Esophagus mucosa (tissue), 1 donor: Measurements from ENCODE around the gene SULT1C2. TPM values are rescaled to one million over a fixed set of nuclear protein-coding genes. Genes with fewer than 3 reads are reported as not detected.
"Not testable (repeated sequence)": the region's sequence is repeated elsewhere in the genome, so short reads cannot be mapped to it uniquely, and the experiment has no call there.

Experiments
- ATAC-seq: fragments of 200-7000 bp; cut with Tn5 transposase; one replicate; pipeline ENCODE4 v1.9.1; 2020
- total RNA-seq: library from RNA; stranded (reverse); gene quantifications from one replicate; pipeline ENCODE4 v1.2.4, GENCODE V29; 2023
- donor health status: DM: yes; HTN: yes; CAD: no.

Gene SULT1C2
- not detected for total RNA-seq

DNA sequence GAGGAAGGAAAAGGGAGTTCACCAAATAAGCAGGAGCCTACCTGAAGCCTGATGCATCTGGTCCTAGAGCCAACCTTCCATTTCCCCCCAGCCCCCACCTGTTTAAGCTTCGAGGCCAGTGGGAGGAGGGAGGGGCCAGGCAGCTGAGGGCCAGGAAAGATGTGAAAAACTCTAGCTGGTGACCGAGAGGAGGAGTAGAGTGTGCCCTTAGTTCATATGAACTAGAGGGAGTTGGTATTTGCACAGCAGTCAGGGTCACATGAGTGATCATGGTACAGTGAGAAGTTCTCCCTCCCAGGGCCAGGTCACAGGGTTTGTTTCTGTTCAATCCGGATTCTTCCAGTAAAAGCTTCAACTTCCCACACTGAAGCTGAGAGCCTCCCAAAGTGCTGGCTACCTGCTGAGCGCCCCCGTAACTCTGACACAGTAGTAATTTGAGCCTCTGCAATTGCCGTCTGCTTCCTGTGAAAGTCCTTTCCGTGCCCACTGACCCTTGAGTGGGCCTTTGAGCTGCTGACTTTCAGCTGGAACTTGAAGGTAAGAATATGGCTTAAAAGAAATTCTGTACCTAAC is at the start of gene SULT1C2:
SULT1C2 (plus strand) TSS at position 362 of the 573 bp plus-strand sequence. CDS start 4,773 bp downstream, outside the sequence.
- no peak for ATAC-seq

DNA sequence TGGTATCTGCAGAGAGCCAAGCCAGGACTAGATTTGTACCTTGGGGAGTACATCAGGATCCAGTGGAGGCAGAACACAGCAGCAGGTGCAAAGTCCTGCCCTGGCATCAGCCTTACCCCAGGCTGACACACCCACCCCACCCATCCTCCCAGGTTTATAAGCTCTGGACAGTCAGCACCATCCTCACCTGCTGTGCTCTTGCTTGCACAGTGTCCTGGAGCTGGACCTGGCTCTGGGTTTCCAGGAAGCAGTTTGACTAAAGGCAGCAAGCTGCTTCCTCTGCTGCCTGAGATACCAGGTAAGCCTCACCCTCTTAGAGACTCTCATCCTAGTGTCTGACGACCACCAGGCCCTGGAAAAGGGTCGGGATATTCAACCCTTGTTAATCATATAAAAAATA is 48.9 kb upstream of the SULT1C2 start, which contains the start of gene SULT1C3:
SULT1C3 (plus strand) TSS at position 183 of the 400 bp plus-strand sequence. CDS start 7,227 bp downstream, outside the sequence.
- no peak for ATAC-seq

DNA sequence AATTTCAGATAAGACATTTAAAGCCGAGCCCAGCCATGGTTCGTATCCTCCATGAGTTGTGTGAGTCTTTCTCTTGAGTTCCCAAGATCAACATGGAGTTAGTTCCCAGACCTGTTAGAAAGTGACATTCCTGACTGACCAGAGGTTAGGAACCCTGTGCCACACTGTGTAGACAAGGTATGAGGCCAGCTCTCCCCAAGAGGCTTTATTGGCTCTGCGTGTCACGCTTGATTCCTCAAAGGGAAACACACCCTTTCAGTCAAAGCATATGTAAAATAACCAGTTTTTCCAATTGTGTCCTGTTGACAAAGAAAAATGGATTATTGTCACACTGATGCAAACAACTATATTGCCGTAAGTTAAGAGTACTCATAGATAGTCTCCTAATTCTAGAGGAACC is 47.7 kb upstream of the SULT1C2 start:
- peak; percentile 89 for ATAC-seq

DNA sequence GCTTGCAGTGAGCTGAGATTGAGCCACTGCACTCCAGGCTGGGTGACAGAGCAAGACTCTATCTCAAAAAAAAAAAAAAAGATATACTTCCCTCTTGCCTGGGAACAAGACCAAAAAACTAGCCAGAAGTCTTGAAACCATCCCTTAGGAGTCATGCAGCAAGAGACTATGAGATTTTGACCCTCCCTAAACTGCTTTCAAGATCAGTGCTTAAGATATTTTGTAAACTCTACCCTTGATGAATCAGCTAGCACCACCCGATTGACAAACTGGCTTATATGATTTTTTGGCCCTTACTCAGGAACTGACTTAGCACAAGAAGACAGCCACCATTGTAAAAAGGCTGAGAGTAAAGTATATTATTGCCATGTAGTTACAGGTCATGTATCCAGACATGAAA is 45.1 kb upstream of the SULT1C2 start:
- ATAC-seq, result peak; percentile 89

DNA sequence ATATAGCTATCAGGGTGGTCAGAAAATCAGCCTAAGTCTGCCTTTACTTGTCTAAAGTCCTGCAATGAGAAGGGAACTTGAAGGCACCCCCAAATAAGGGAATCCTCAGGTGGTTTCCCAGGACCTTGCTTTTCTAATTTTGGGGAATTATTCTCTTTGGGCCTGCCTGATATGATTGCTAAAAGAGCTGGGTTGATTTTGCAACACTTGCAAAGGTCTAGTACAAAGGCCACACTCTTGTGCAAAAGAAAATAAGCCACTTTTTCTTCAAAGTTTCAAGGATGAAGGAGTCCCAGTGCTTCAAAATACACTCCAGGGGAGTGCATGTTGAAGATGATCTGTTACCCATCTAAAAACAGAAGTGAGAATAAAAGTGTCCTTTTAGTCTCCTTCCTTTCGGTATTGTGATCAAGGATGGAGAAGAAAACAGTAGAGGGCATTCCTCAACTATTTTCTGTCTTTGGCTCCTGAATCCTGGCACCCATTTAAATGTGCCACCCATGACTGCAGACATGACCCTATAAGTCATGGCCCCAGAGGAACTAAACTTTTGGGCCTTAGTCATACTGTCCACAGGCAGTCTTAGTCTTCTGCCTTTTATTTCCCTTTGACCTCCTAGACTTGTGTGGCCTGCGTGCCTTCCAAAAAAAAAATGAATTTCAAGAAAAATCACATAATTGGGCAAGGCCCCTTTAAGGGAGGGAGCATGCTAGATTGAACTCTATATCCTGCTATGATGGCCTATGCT is 43.9 kb upstream of the SULT1C2 start:
- no peak for ATAC-seq

DNA sequence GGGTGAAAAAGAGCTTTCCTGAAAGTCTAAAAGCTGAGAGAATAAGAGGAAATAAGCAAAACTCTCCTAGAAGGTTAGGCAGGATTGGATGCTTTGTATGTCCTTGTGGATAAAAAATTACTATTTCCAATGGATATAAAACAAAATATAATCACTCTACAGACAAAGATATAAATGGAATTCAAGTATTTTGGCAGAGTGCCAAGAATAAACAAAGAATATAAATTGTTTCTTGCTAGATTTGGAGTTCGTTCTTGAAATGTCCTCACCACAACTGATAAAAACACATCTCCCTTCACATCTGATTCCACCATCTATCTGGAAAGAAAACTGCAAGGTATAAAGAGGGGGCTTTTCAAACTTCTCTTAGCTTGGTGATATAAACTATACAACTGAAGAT is 35.6 kb upstream of the SULT1C2 start:
- no peak for ATAC-seq

DNA sequence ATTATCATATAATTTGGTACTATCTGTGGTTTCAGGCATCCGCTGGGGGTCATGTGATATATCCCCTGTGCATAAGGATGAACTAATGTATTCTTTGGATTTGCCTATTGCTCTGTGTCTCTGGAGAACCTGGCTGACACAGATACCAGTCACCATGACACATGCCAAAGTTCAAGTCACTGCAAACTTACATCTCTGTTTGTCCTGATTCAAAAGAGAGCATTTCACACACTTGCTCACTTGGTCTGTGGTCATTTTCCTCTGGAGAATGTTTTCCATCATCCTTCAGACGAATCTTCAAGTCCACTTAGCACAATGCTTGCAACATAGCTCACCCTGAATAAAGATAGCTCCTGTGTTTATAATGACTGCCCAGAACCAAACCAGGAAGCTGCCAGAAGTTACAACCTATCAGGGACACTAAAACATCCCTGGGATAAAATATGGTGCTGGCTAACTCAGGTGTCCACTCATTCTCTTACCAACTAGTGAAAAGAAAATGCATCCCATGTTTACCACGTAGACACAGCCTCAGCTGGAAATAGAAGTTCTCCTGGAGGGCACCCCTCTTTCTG is 30.9 kb upstream of the SULT1C2 start:
- ATAC-seq, result no peak

DNA sequence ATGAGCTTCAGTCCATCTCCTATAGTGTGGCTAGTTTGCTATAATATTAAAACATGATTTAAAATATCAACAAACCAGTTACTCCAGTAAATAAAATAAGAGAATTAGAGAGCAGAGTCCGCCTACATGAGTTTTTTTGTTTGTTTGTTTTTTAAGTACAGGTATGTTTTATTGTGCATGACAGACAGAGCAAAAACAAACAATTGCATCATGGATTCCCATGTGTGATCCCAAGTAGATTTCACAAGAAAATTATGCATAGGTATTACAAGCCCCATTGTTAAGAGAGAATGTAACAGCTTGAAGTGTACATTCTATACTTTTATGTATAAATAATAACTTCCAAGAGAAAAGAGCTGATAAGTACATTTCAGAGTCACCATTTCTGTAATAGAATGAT is 27.9 kb upstream of the SULT1C2 start:
- ATAC-seq, result no peak

DNA sequence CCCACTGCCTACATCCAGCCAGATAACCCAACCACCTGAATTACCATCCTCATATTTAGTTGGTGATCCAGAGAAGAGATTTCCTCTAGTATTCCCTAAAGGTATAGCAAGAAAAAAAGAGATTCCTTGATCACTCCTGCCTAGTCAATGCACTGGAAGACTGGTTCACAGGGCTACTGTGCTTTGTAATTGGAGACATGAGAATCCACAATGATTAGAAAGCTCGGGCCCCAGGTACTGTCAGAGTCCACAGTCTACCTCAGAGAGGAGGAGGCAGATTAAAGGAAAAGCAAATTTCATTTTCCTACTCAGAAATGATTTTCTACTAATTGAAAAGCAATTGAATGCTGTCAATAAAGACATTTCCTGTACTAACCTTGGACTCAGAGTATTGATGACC is 26.7 kb upstream of the SULT1C2 start:
- no peak for ATAC-seq

DNA sequence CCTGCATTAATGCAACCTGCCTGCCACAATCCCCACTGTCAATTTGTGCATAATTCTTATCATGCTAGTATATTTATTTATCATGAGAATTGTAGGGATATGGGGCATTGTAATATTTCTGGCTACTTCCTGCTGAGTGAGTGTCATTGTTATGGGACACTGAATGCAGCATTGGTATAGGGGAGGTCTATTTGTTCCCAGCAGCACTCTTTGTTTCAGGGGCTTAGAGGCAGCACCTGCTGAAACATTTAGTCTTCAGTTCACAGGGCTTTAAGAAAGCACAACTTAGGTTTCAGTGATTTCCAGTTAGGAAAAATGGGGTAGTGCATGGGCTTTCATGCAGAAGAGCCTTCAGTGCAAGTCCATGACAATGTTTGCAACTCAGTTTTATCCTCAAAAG is 25.3 kb upstream of the SULT1C2 start:
- no peak for ATAC-seq

DNA sequence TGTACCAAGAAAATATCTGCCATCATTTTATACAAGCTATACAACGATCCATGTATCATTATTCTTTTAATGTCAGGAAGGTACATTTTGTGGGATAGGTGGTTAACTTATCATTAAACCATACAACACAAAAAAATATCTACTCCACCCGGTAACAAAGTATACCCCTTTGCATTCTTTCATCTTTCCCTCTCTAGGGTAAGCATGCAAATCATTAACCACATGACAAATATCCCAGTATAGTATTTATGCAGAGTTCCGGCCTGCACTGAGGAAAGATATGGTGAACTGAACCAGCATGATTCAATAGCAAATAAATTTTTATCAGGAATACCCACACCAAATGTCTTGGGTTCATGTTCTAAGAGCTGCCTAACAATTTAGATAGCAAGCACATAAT is 22.5 kb upstream of the SULT1C2 start:
- ATAC-seq, result no peak

DNA sequence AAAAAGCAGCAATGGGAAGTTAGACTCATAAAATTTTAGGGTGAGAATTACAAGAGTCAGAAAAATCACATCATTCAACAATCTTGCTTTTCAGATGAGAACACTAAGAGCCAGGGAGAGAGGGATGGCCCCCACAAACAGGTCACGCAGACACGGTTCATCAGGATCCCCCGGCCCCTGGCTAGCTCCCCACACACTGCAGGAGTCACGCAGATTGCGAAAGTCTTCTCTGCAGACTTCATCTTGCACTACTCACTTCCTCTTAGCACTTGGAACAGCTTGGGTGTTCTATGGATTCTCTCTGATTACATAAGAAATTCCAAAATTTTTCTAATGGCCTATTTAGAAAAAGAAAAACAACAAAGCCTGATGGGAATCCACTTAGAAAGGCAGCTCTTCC is 21.6 kb upstream of the SULT1C2 start:
- no peak for ATAC-seq

DNA sequence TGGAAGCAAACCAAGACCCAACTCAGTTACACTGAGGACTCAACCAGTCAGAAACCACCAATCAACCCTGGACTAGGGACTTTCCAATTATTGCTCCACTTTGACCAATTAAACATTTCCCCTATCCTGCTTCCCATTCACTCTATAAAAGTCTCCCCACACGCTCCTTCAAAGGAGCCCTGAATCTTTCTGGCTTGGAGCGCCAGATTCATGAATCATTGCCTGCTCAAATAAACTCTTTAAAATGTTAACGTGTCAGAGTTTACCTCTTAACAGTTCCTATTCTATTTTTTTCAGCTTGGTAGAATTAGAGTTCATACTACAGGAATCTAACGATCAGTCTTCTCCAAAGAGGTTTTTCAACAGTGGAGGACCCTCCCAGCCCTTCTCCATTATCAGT is 20.7 kb upstream of the SULT1C2 start:
- ATAC-seq, result peak; percentile 51

DNA sequence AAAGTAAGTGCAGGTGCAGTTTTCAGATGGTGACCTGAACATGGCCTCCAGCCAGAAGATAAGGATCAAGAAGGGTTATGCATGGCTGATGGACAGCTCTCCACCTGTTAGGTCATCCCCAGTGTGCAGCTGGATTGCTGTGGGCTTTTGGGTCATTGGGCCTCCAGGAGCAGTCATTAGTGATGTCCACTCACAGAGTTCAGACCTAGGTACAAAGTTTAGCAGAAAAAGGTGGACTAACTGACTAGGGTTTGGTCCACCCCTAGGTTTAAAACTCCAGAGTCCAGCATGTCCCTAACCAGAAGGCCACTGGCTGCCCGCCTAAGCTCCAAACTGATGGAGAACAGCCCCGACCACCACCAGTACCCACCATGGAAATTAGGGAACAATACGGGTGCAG is 18.3 kb upstream of the SULT1C2 start:
- no peak for ATAC-seq

DNA sequence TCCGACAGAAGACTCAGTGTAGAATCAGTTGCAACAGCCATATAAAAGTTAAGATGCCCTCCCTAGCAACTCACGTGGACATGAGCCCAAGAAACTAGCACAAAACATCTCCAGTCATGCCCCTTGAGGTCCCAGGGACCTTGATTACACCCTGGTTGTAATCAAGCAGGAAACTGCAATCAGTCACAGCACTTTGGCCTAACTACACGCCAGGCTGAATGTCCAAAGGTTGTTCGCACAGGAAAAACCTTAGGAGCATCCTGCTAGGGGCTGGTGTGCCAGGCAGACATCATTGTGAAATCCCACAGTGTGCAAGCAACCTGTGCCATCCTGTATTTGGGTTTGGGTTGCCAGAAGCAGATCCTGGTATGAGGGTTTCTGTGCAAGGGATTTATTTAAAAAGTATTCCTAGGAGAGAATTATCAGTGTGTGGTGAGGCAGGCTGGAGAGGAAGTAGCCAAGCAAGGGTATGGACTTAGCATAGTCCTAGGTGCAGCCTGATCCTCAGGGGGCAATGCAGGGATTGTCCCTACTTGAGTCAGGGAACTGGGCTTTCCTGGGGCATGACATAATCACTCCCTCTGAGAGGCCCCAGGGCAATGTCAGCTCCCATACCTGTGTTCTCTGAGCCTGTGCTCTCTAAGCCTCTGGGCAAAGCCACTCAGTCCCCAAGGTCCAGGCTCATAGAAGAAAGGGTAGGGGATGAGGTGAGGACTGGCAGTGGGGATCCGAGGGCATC is 17.8 kb upstream of the SULT1C2 start:
- ATAC-seq, result peak; percentile 44

DNA sequence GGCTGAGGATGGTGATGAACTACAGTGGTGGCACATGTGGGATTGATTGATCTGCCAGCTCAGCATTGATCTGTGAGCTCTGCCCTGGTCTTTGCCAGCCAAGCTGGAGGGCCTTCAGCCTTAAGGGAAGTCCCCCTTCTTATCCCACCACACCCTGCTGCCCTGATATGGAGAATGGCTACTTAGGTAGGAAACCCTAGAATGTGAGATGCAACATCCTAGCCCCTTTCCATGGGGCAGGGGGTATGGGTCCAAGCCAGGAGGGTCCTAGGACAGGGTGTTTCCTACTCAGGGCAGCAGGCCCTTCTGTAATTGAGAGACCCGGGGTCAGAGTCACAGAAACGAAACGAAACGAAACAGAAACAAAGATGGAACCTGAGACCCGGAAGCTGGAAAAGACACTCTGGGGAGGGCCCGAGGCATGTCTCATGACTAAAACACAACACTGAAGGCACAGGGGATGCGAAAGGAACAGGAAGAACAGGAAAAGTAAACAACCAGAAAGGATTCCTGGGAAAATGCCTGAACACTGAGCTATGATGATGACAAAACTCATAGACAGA is 16.9 kb upstream of the SULT1C2 start:
- ATAC-seq, result no peak

DNA sequence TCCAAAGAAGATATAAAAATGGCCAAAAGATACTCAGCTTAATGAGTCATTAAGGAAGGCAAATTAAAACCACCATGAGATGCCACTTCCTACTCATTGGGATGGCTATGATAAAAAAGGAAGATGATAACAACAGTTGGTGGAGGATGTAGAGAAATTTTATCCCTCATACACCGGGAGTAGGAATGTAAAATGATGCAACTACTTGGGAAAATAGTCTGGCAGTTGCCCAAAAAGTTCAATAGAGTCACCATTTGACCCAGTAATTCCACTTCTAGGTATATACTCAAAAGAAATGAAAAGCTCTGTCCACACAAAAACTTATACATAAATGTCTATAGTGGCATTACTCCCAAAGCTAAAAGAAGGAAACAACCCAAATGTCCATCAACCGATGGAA is 10.1 kb upstream of the SULT1C2 start:
- no peak for ATAC-seq

DNA sequence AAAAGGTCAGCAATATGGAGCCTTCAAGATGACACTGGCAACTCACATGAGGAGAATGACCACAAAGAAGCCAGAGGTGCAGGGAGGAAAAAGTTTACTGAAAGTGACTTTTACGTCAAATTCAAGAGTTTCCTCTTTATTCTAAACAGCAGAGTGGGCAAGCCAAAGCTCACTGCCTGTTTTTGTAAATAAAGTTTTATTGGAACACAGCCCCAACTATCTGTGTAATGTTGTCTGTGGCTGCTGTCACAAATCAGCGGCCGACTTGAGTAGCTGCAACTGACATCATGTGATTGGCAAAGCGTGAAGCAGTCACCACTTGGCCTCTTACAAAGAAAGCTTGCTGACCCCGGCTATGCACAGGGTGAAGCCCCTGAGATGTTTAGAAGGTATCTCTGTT is 9.2 kb upstream of the SULT1C2 start:
- ATAC-seq, result no peak

DNA sequence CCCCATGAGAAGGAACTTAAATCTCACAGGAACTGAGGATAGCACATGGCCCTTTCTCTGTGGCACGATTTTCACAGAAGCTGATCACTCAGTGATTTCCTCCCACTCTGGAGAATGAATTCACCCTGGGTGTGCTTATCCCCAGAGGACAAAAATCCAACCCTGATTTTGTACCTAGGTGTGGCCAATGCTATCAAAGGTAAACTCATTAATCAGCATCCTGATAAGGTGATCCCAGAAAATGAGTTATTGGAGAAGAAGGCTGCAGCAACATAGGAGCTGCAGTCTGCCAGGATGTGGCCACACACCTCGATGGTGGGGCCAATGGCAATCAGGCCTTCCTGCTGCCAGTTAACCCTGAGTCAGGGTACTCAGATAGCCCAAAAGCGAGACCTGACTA is 8.2 kb upstream of the SULT1C2 start:
- ATAC-seq, result no peak

DNA sequence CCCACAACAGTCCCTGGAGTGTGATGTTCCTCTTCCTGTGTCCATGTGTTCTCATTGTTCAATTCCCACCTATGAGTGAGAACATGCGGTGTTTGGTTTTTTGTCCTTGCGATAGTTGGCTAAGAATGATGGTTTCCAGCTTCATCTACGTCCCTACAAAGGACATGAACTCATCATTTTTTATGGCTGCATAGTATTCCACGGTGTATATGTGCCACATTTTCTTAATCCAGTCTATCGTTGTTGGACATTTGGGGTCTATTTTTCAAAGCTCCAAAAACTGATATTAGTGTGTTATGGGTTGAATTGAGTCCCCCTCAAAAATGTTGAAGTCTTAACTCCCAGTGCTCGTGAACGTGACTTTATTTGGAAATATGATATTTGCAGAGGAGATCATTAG is 4.1 kb upstream of the SULT1C2 start:
- not testable (repeated sequence) for ATAC-seq

DNA sequence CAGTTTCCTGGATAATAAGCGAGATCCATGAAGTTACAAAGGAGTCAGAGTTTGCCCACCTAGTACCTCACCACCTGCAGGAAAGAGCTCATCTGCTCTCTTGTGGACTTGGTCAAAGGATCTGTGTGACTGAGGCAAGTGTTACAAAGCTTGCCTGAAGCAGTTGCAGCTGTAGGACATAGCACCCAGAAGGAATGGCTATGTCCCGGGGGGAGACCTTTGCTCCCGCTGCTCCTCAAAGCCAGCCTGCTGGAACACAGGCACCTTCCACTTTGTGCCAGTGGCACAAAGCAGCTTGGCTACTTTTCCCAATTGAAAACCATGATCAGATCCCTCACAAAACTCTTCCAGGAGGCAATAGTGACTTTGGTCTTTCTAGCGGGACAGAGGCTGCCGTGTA is 3.1 kb upstream of the SULT1C2 start:
- no peak for ATAC-seq

DNA sequence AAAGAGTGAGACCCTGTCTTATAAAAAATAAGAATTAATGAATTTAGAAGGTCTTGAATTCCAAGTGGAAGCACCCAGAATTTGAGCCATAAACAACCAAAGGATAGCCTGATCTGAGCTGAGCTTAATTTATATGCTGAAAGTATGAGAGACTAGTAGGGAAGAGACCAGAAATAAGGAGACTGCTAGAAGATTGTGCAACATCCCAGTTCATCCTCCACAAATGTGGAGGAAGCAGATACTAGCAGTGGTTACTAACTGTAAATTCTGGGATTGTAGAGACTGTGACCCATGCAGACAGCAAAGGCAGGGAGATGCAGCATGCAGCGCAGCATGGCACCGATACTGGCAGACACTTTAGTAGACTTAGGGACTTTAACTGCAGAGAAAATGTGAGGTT is 1.5 kb upstream of the SULT1C2 start:
- ATAC-seq, result no peak

DNA sequence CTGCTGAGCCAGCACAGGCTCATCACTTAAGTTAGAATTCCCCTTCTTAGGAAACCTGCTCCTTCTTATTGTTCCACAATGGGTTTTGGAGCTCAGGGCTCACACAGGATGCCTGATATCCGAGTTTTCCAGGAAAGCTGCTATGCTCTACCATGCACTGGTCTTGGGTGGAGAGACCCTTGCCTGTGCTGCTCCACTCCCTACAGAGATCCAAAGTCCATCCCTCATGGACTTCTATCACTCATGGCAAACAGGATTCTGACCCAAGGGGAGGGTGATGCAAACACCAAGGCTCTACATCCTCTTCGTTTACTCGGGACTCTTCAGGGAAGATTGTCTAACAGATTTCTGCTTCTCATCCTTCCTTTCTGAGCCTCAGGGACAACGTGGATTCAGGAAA is 5.2 kb downstream of the SULT1C2 start:
- ATAC-seq, result no peak
